ENCODE data around the gene PEX10.

The PEX10 gene

DNA sequence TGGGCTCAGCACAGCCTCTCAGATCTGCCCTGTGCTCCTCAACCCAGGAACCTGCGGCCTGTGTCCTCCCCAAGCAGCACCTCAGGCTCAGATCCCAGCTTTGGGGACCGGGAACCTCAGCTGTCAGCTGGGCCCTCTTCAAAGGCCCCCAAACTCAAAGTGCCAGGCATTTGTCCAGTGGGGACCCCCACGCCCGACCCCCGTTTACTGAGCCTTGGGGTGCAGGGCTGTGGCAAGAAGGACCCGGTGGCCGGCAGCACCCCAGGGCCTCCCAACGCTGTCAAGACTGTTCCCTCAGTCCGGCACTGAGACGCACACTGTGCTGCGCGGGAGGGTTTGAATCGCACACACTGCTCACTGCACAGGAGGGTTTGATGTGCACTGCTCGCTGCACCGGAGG lies 56.0 kb downstream of the PEX10 start:
- no peak overlapping the region for H3K9ac ChIP-seq (ENCODE audit: low read depth, low read length)
- no peaks in the 10 kb centered on the region for H3K27me3 ChIP-seq (ENCODE audit: control insufficient read depth, insufficient read depth, low read length)
- no peaks in the 10 kb centered on the region for H3K4me1 ChIP-seq (ENCODE audit: control insufficient read depth, insufficient read depth, low read length)
- H3K9me3 ChIP-seq (ENCODE audit: control insufficient read depth, insufficient read depth, low read length), result no peaks in the 10 kb centered on the region
- no peak overlapping the region for H3K4me3 ChIP-seq (ENCODE audit: low read depth, low read length)
- H3K36me3 ChIP-seq (ENCODE audit: control insufficient read depth, insufficient read depth, low read length), result no peaks in the 10 kb centered on the region

DNA sequence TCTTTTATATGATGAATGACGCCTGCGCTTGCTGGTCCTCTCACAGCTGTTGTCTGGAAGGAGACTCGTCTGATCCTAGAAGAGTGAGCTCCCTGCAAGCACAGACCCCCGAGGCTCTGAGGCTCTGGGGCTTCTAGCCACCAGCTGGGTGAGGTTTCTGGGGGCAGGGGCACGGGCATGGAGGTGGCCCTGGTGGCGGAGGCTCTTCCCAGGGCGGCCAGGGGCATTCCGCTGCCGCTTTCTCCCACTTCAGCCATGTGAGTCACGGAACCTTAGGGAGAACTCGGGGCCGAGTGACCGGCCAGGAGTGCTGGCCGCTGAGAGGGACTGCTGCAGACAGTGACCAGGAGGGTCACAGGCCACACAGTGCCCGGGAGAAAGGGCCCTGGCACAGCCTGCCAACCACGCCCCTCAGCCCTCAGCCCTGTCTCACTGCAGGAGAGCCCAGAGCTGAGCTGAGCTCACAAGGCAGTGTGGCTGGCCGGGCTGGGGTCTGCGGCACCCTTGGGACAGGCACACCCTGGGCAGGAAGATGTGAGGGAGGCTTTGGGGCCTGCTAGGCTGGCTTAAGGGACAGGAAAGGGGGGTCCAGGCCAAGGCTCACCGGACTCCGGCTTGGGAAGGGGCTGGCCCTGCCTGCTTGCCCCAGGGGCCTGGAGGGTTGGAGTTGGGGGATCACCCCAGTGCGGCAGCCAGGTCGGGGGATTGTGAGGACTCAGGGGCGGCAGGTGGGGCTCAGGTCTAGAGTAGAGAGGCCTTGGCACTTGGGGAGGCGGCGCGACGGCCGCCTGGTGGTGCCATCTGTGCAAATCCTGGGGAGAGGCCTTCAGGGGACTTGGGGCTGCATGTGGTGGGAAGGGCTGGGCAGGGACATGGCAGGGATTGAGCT lies 56.7 kb downstream of the PEX10 start:
- Histone ChIP-seq H3K36me3 (ENCODE audit: control insufficient read depth, insufficient read depth, low read length) (no peaks in the 10 kb centered on the region), H3K9me3 (ENCODE audit: control insufficient read depth, insufficient read depth, low read length) (no peaks in the 10 kb centered on the region), H3K4me1 (ENCODE audit: control insufficient read depth, insufficient read depth, low read length) (no peaks in the 10 kb centered on the region), H3K27me3 (ENCODE audit: control insufficient read depth, insufficient read depth, low read length) (no peaks in the 10 kb centered on the region), H3K9ac (ENCODE audit: low read depth, low read length) (no peak overlapping the region), H3K4me3 (ENCODE audit: low read depth, low read length) (no peak overlapping the region)

DNA sequence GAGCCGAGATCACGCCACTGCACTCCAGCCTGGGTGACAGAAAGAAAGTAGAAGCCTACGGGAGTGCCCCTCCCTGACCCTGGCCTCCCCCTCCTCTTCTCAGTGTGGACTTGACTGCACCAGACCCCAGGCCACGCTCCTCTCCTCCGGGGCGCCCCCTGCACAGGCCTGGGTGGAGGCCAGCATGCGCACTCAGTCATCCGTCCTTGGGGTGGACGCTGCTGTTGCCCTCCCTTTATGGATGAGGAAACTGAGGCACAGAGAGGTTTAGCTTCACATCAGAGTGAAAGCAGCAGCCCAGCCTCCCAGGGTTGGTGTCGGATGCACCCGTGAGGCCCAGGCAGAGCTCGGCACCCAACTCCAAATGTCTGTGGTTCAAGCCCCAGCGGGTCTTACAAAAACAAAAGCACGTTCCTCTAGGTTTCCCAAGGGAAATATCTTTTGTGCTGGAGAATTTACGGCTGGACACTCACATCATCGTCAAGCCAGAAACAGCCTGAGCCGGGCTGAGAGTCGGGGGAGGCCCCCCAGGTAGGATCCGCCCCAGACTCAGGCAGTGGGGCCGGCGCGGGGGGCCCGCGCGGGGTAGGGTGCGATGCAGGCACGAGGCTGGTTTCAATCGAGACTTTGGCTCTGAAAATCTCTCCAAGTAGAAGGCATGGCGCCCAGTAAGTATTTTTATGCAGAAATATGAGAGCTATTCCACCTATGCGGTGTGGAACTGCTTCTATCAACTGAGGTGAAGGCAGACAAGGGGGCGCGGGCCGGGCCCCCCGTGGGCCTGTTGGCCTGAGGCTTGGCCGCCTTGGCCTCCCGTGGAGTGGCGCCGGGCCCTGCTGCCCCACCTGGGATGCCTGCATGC lies 57.6 kb downstream of the PEX10 start:
- H3K4me3 ChIP-seq (ENCODE audit: low read depth, low read length), result no peak overlapping the region
- H3K9me3 ChIP-seq (ENCODE audit: control insufficient read depth, insufficient read depth, low read length), result no peaks in the 10 kb centered on the region
- no peaks in the 10 kb centered on the region for H3K4me1 ChIP-seq (ENCODE audit: control insufficient read depth, insufficient read depth, low read length)
- H3K27me3 ChIP-seq (ENCODE audit: control insufficient read depth, insufficient read depth, low read length), result no peaks in the 10 kb centered on the region
- no peaks in the 10 kb centered on the region for H3K36me3 ChIP-seq (ENCODE audit: control insufficient read depth, insufficient read depth, low read length)
- no peak overlapping the region for H3K9ac ChIP-seq (ENCODE audit: low read depth, low read length)
